Gastroesophageal sphincter (tissue), 4 donors: ENCODE results near the gene KIF5C. TPM values are rescaled to one million over a fixed set of nuclear protein-coding genes. Genes with fewer than 3 reads are reported as not detected.

Source experiments
- ATAC-seq: fragments of 150-250 bp; one replicate; pipeline ENCODE4 v1.9.1; 2016; ENCODE audit warnings: mild to moderate bottlenecking, moderate library complexity
- H3K27ac ChIP-seq, 4 donors: fragments of 200-600 bp; sonication (generic) in 3 of 4; 1 replicate in 3 of 4; 2 replicates in 1 of 4; pipeline ENCODE4 v1.5.1; 2016 to 2019
- H3K27me3 ChIP-seq: fragments of 200-600 bp; sonication (generic); one replicate; pipeline ENCODE4 v1.5.1; 2019
- H3K36me3 ChIP-seq, 2 donors: fragments of 200-600 bp; sonication (generic); one replicate each; pipeline ENCODE4 v1.5.1; 2019; ENCODE audit warnings: control low read depth in 1 of 2
- H3K4me1 ChIP-seq, 3 donors: fragments of 200-600 bp; sonication (generic); 1 replicate in 2 of 3; 2 replicates in 1 of 3; pipeline ENCODE4 v1.5.1; 2016 to 2019; ENCODE audit warnings: control low read depth in 2 of 3
- H3K4me3 ChIP-seq, 2 donors: fragments of 200-600 bp; sonication (generic); one replicate each; pipeline ENCODE4 v1.5.1; 2019; ENCODE audit warnings: mild to moderate bottlenecking in 1 of 2, moderate library complexity in 1 of 2
- H3K9me3 ChIP-seq, 3 donors: fragments of 200-600 bp; sonication (generic); one replicate each; pipeline ENCODE4 v1.5.1; 2017 to 2019; ENCODE audit warnings: control low read depth in 2 of 3
- CTCF ChIP-seq, 4 experiments: fragments of 200-600 bp in 2 of 4; fragments of 450-650 bp in 2 of 4; sonication (generic) in 1 of 4; IDR thresholded peaks; one replicate each; pipeline ENCODE4 v1.5.1; 2017 to 2019; ENCODE audit warnings: antibody characterized with exemption in 4 of 4, mild to moderate bottlenecking in 2 of 4, moderate library complexity in 2 of 4
- EP300 ChIP-seq: sonication (generic); formaldehyde crosslinking; IDR thresholded peaks from one replicate; pipeline ENCODE4 v1.6.1; 2017; ENCODE audit warnings: antibody characterized with exemption, mild to moderate bottlenecking
- POLR2A ChIP-seq, 2 donors: fragments of 450-650 bp; IDR thresholded peaks; one replicate each; pipeline ENCODE4 v1.6.1; 2017; ENCODE audit warnings: antibody characterized with exemption in 2 of 2, mild to moderate bottlenecking in 2 of 2, moderate library complexity in 1 of 2
- POLR2AphosphoS5 ChIP-seq: sonication (generic); formaldehyde crosslinking; IDR thresholded peaks from one replicate; pipeline ENCODE4 v1.6.1; 2017; ENCODE audit warnings: antibody characterized with exemption
- WGBS, 2 donors: methylation state at CpG; one replicate each; pipeline ENCODE4 v1.1.5; 2018; ENCODE audit warnings: low coverage in 1 of 2; 5-methylcytosine and 5-hydroxymethylcytosine counted together
- total RNA-seq, 4 donors: library from RNA; depleted of rRNA; stranded (reverse); fragments of >200 nt; gene quantifications; one replicate each; pipeline ENCODE4 v1.1.0, GENCODE V29; 2016

KIF5C gene
- total RNA-seq, 4 donors from 2014 or later, result 3.3 to 6.6 (median 4.5) TPM

GRCh38 chr2:149012545-149012944 is 137.5 kb downstream of the KIF5C start:
- 60 to 94% methylated on average over 1 to 3 of the region's 9 CpGs for WGBS, 2 donors
- Histone ChIP-seq H3K27ac (no peak overlapping the region), H3K4me3 (no peak overlapping the region), H3K9me3 (no peaks in the 10 kb centered on the region), H3K4me1 (peaks cover 0 to 6% (median 0%) of the 10 kb centered on the region in 3 donors), H3K36me3 (peaks cover 0 to 38% of the 10 kb centered on the region in 2 donors), H3K27me3 (no peaks in the 10 kb centered on the region)
- TF ChIP-seq POLR2A (IDR thresholded peaks at IDR 0.05) (no peak), EP300 (no peak), CTCF (IDR thresholded peaks at IDR 0.05) (no peak), POLR2AphosphoS5 (no peak)
- no peak for ATAC-seq

GRCh38 chr2:149015501-149015900 is 140.5 kb downstream of the KIF5C start:
- Histone ChIP-seq H3K27me3 (no peaks in the 10 kb centered on the region), H3K4me3 (no peak overlapping the region), H3K9me3 (no peaks in the 10 kb centered on the region), H3K27ac (no peak overlapping the region), H3K36me3 (peaks cover 0 to 23% of the 10 kb centered on the region in 2 donors), H3K4me1 (peaks cover 0 to 7% (median 0%) of the 10 kb centered on the region in 3 donors)
- TF ChIP-seq CTCF (IDR thresholded peaks at IDR 0.05), result no peak
- no peak for TF ChIP-seq EP300
- TF ChIP-seq POLR2AphosphoS5, result no peak
- TF ChIP-seq POLR2A (IDR thresholded peaks at IDR 0.05), result no peak
- 75 to 80% methylated on average over 1 of the region's 1 CpG for WGBS, 2 donors
- ATAC-seq, result no peak

GRCh38 chr2:149015926-149016563 is 141.0 kb downstream of the KIF5C start:
- Histone ChIP-seq H3K27me3 (no peaks in the 10 kb centered on the region), H3K4me3 (no peak overlapping the region), H3K9me3 (no peaks in the 10 kb centered on the region), H3K27ac (no peak overlapping the region), H3K36me3 (peaks cover 0 to 19% of the 10 kb centered on the region in 2 donors), H3K4me1 (peaks cover 0 to 7% (median 0%) of the 10 kb centered on the region in 3 donors)
- peak; percentile 20 for ATAC-seq
- TF ChIP-seq POLR2A (IDR thresholded peaks at IDR 0.05) (no peak), EP300 (no peak), CTCF (IDR thresholded peaks at IDR 0.05) (no peak), POLR2AphosphoS5 (no peak)
- 81 to 100% methylated on average over 2 to 4 of the region's 4 CpGs for WGBS, 2 donors

- no peak overlapping the region for H3K4me3 ChIP-seq
- no peaks in the 10 kb centered on the region for H3K9me3 ChIP-seq
- WGBS, 2 donors, result 47% methylated on average over 12 to 14 of the region's 14 CpGs
- H3K27me3 ChIP-seq, result no peaks in the 10 kb centered on the region
- TF ChIP-seq POLR2AphosphoS5 (peak; percentile 15), CTCF (IDR thresholded peaks at IDR 0.05) (peak; percentile 78 to 87 (median 83)), EP300 (no peak), POLR2A (IDR thresholded peaks at IDR 0.05) (no peak)
- peaks cover 0 to 7% (median 0%) of the 10 kb centered on the region in 3 donors for H3K4me1 ChIP-seq
- H3K36me3 ChIP-seq, result peaks cover 0 to 11% of the 10 kb centered on the region in 2 donors
- no peak overlapping the region for H3K27ac ChIP-seq
- ATAC-seq, result peak; percentile 64
These were observed 142.3 kb downstream of the KIF5C start for GRCh38 chr2:149017116-149017985.
